PFSK-1 (cell line): ENCODE data around the gene CLUH.

Source experiments
- FOXP2 ChIP-seq: optimal IDR thresholded peaks from 2 replicates; pipeline ENCODE3; 2011; ENCODE audit warnings: borderline replicate concordance, control low read depth, inconsistent platforms; ENCODE audit not compliant: insufficient read depth; ENCODE audit errors: extremely low read length, extremely low read depth
- POLR2AphosphoS5 ChIP-seq: IDR thresholded peaks from 2 replicates; pipeline ENCODE4 v1.6.1; 2012; ENCODE audit warnings: low read depth, mild to moderate bottlenecking, control low read depth, low read length, moderate library complexity
- SIN3A ChIP-seq: IDR thresholded peaks from 2 replicates; pipeline ENCODE4 v1.6.1; 2012; ENCODE audit warnings: mild to moderate bottlenecking, low read length, moderate library complexity, borderline replicate concordance; ENCODE audit not compliant: insufficient read depth
- TAF1 ChIP-seq: IDR thresholded peaks from 2 replicates; pipeline ENCODE4 v1.6.1; 2012; ENCODE audit warnings: low read length, control low read depth, borderline replicate concordance; ENCODE audit not compliant: insufficient read depth
- TF ChIP-seq, protein P1 (sequence below), 2 experiments: IDR thresholded peaks; 2 replicates each; pipeline versions ENCODE4 v1.6.1 to v1.8.0; 2011 to 2012; ENCODE audit warnings: low read depth in 2 of 2, low read length in 2 of 2, control low read depth in 1 of 2, inconsistent platforms in 1 of 2, mild to moderate bottlenecking in 1 of 2, moderate library complexity in 1 of 2; ENCODE audit not compliant: insufficient read depth in 1 of 2

Gene CLUH

DNA sequence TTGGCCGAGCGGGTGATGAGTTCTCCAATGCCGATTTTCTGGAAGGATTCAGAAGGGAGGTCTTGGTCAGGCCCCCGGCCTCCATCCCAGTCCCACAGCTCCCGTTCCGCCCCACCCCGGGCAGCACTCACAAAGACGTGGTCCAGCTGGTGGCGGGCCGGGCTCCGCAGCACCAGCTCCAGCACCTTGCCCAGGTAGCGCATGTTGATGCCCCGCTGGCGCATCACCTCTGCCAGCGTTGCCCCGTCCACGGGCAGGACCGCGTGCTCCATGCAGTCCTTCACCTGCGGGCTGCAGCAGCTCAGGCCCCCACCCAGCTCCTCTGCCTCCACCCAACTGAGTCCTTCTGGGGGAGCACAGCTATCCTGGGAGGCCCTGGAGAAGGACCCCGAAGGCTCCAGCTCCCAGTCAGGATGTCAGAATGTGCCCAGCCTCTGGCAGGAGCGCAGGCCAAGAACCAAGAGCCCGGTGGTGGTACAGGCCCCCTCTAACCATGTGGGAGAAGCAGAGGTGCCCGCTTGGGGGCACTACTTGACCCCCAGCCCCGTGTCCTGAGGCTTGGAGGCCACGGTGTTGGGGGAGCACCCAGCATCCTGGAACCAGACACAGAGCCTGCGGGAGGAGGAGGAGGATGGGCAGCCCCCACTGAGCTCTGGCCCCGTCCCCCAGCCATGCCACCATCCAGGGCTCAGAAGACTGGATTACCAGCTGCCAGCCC, 16.2 kb downstream of the CLUH start:
- TF ChIP-seq TAF1: no peak
- TF ChIP-seq, protein P1, sequence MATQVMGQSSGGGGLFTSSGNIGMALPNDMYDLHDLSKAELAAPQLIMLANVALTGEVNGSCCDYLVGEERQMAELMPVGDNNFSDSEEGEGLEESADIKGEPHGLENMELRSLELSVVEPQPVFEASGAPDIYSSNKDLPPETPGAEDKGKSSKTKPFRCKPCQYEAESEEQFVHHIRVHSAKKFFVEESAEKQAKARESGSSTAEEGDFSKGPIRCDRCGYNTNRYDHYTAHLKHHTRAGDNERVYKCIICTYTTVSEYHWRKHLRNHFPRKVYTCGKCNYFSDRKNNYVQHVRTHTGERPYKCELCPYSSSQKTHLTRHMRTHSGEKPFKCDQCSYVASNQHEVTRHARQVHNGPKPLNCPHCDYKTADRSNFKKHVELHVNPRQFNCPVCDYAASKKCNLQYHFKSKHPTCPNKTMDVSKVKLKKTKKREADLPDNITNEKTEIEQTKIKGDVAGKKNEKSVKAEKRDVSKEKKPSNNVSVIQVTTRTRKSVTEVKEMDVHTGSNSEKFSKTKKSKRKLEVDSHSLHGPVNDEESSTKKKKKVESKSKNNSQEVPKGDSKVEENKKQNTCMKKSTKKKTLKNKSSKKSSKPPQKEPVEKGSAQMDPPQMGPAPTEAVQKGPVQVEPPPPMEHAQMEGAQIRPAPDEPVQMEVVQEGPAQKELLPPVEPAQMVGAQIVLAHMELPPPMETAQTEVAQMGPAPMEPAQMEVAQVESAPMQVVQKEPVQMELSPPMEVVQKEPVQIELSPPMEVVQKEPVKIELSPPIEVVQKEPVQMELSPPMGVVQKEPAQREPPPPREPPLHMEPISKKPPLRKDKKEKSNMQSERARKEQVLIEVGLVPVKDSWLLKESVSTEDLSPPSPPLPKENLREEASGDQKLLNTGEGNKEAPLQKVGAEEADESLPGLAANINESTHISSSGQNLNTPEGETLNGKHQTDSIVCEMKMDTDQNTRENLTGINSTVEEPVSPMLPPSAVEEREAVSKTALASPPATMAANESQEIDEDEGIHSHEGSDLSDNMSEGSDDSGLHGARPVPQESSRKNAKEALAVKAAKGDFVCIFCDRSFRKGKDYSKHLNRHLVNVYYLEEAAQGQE (IDR thresholded peaks at IDR 0.05; ENCODE audit: insufficient read depth in 1 of 2, low read depth in 2 of 2, low read length in 2 of 2): no peak
- no peak for TF ChIP-seq FOXP2
- TF ChIP-seq SIN3A: no peak
- TF ChIP-seq POLR2AphosphoS5: no peak

GRCh38 chr17:2694381-2695242, 17.0 kb downstream of the CLUH start:
- TF ChIP-seq FOXP2: no peak

- TF ChIP-seq TAF1: no peak
- TF ChIP-seq, protein P1 (IDR thresholded peaks at IDR 0.05; ENCODE audit: insufficient read depth in 1 of 2, low read depth in 2 of 2, low read length in 2 of 2): no peak
- no peak for TF ChIP-seq POLR2AphosphoS5
- TF ChIP-seq FOXP2: no peak
- TF ChIP-seq SIN3A: no peak
Observed at GRCh38 chr17:2693561-2694380, 17.8 kb downstream of the CLUH start.

DNA sequence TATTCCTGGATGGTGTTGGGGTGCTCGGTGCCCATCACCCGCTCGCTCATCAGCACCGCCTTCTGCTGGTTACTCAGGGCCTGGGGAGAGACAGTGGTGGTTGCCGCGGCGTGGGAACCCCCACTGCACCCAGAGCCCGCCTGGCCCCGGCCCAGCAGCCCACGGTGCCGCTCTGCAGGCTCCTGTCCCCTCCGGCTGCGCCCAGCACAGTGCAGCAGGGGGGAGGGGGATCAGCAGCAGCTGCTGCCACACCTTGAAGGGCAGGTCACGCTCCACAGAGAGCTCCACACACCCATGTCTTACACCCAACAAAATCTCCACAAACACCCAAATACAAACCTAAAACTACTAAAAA, 18.8 kb downstream of the CLUH start:
- TF ChIP-seq, protein P1 (IDR thresholded peaks at IDR 0.05; ENCODE audit: insufficient read depth in 1 of 2, low read depth in 2 of 2, low read length in 2 of 2): no peak
- TF ChIP-seq POLR2AphosphoS5: no peak
- TF ChIP-seq FOXP2: no peak
- TF ChIP-seq SIN3A: no peak
- TF ChIP-seq TAF1: no peak

- TF ChIP-seq TAF1 (no peak), SIN3A (no peak), FOXP2 (no peak), POLR2AphosphoS5 (no peak)
- TF ChIP-seq, protein P1 (IDR thresholded peaks at IDR 0.05; ENCODE audit: insufficient read depth in 1 of 2, low read depth in 2 of 2, low read length in 2 of 2): no peak
Observed at GRCh38 chr17:2691965-2692780, 19.4 kb downstream of the CLUH start.
